Transverse colon (tissue), 4 donors: ENCODE data around the gene TTPAL. TPM values are rescaled to one million over a fixed set of nuclear protein-coding genes. Genes with fewer than 3 reads are reported as not detected.
A peak's percentile ranks its signal among the peaks of the same experiment; 100 is the strongest.

ENCODE experiments used
- DNase-seq: peaks from one replicate; pipeline ENCODE4 v3.0.0-alpha.2; 2019
- H3K27ac ChIP-seq, 4 donors: fragments of 200-600 bp; sonication (generic); 2 replicates each; pipeline ENCODE4 v1.5.1; 2016 to 2018; ENCODE audit warnings: inconsistent platforms in 4 of 4
- H3K27me3 ChIP-seq: fragments of 200-600 bp; sonication (generic); 2 replicates; pipeline ENCODE4 v1.5.1; 2017; ENCODE audit warnings: inconsistent platforms
- H3K36me3 ChIP-seq, 4 donors: fragments of 200-600 bp; sonication (generic); 2 replicates each; pipeline ENCODE4 v1.5.1; 2017 to 2019; ENCODE audit warnings: inconsistent platforms in 4 of 4
- H3K4me1 ChIP-seq, 4 donors: fragments of 200-600 bp; sonication (generic); 2 replicates each; pipeline ENCODE4 v1.5.1; 2017 to 2020; ENCODE audit warnings: inconsistent platforms in 4 of 4
- H3K4me3 ChIP-seq, 4 donors: fragments of 200-600 bp; sonication (generic); 1 replicate in 1 of 4; 2 replicates in 3 of 4; pipeline versions ENCODE4 v1.5.1 to v1.6.1; 2017 to 2019; ENCODE audit warnings: inconsistent platforms in 4 of 4
- H3K9me3 ChIP-seq, 2 donors: fragments of 200-600 bp; sonication (generic); 2 replicates each; pipeline ENCODE4 v1.5.1; 2017 to 2019; ENCODE audit warnings: inconsistent platforms in 2 of 2
- CTCF ChIP-seq, 5 experiments: fragments of 200-600 bp in 3 of 5; fragments of 450-650 bp in 2 of 5; sonication (generic) in 3 of 5; IDR thresholded peaks; 1 replicate in 2 of 5; 2 replicates in 3 of 5; pipeline ENCODE4 v1.5.1; 2016 to 2017; ENCODE audit warnings: antibody characterized with exemption in 5 of 5, inconsistent platforms in 3 of 5, mild to moderate bottlenecking in 2 of 5, moderate library complexity in 1 of 5
- EP300 ChIP-seq: sonication (generic); formaldehyde crosslinking; IDR thresholded peaks from one replicate; pipeline ENCODE4 v1.6.1; 2017; ENCODE audit warnings: antibody characterized with exemption, low read depth
- POLR2A ChIP-seq: fragments of 450-650 bp; IDR thresholded peaks from one replicate; pipeline ENCODE4 v1.6.1; 2016; ENCODE audit warnings: antibody characterized with exemption, mild to moderate bottlenecking, moderate library complexity
- POLR2AphosphoS5 ChIP-seq, 3 donors: sonication (generic); formaldehyde crosslinking; IDR thresholded peaks; one replicate each; pipeline ENCODE4 v1.6.1; 2016; ENCODE audit warnings: antibody characterized with exemption in 3 of 3
- WGBS, 2 donors: methylation state at CpG; one replicate each; pipeline ENCODE4 v1.1.5; 2018; ENCODE audit warnings: low coverage in 1 of 2; 5-methylcytosine and 5-hydroxymethylcytosine counted together
- in situ Hi-C, 4 donors: fragments of 200-750 bp; cut with MboI; loops; one replicate each; pipeline versions ENCODE4 v1.15.0 to v1.15.1; 2017; ENCODE audit warnings: low sequenced_read_pairs in 3 of 4, low pct_ligation_motif_present in 1 of 4, low pct_unique_long_range_greater_than_20kb in 1 of 4
- intact Hi-C: fragments of 100-400 bp; cut with DNase I; formaldehyde crosslinking; loops from one replicate; pipeline ENCODE4 v1.15.1; 2023; ENCODE audit warnings: low total_unique reads
- total RNA-seq, 4 donors: library from RNA; depleted of rRNA; stranded (reverse); fragments of >200 nt; gene quantifications; one replicate each; pipeline ENCODE4 v1.1.0, GENCODE V29; 2016

The TTPAL gene
- total RNA-seq, 4 donors from 2014 or later: 6.8 to 20.9 (median 9.2) TPM

- peak overlapping the region in 2 of 4 donors; percentile 65 to 73 for H3K4me3 ChIP-seq
- no peaks in the 10 kb centered on the region for H3K9me3 ChIP-seq
- H3K36me3 ChIP-seq: no peaks in the 10 kb centered on the region
- no peak for TF ChIP-seq CTCF (IDR thresholded peaks at IDR 0.05)
- H3K27ac ChIP-seq: peak overlapping the region; percentile 79 to 87 (median 82)
- intact Hi-C loops (loop anchor here (5.0 kb wide), 1 partner anchor 204 kb away; no protein-coding TSS in a partner anchor), in situ Hi-C loops (loop anchor here in 2 of 4 donors (10.0 kb wide), 1 partner anchor 72 kb away; no protein-coding TSS in a partner anchor)
- WGBS, 2 donors: 73 to 75% methylated on average over 2 of the region's 2 CpGs
- H3K27me3 ChIP-seq: no peaks in the 10 kb centered on the region
- DNase-seq: no peak
- H3K4me1 ChIP-seq: peaks cover 3 to 49% (median 47%) of the 10 kb centered on the region in 4 donors
Observed at GRCh38 chr20:44532981-44533331, 57.3 kb downstream of the TTPAL start.

- H3K4me1 ChIP-seq: peaks cover 3 to 54% (median 47%) of the 10 kb centered on the region in 4 donors
- H3K27ac ChIP-seq: peak overlapping the region in 2 of 4 donors; percentile 79 to 87
- 74 to 78% methylated on average over 4 of the region's 4 CpGs for WGBS, 2 donors
- H3K9me3 ChIP-seq: no peaks in the 10 kb centered on the region
- TF ChIP-seq CTCF (IDR thresholded peaks at IDR 0.05): no peak
- TF ChIP-seq POLR2A: no peak
- TF ChIP-seq EP300: no peak
- no peak for TF ChIP-seq POLR2AphosphoS5 (IDR thresholded peaks at IDR 0.05)
- intact Hi-C loops: loop anchor here (5.0 kb wide), 1 partner anchor 203 kb away; no protein-coding TSS in a partner anchor
- no peak overlapping the region for H3K4me3 ChIP-seq
- no peaks in the 10 kb centered on the region for H3K36me3 ChIP-seq
- DNase-seq: no peak
- in situ Hi-C loops: loop anchor here in 2 of 4 donors (10.0 kb wide), 1 partner anchor 71 kb away; no protein-coding TSS in a partner anchor
- no peaks in the 10 kb centered on the region for H3K27me3 ChIP-seq
Observed at GRCh38 chr20:44533928-44534327, 58.3 kb downstream of the TTPAL start.

- Histone ChIP-seq H3K36me3 (no peaks in the 10 kb centered on the region), H3K27me3 (no peaks in the 10 kb centered on the region), H3K4me1 (peaks cover 2 to 60% (median 48%) of the 10 kb centered on the region in 4 donors), H3K4me3 (peak overlapping the region in 2 of 4 donors; percentile 6 to 12), H3K27ac (peak overlapping the region; percentile 60 to 83 (median 80)), H3K9me3 (no peaks in the 10 kb centered on the region)
- TF ChIP-seq POLR2A (no peak), CTCF (IDR thresholded peaks at IDR 0.05) (no peak), POLR2AphosphoS5 (IDR thresholded peaks at IDR 0.05) (no peak), EP300 (no peak)
- WGBS, 2 donors: 37% methylated on average over 2 to 3 of the region's 3 CpGs
- in situ Hi-C loops: loop anchor here in 2 of 4 donors (10.0 kb wide), 1 partner anchor 69 kb away; no protein-coding TSS in a partner anchor
- intact Hi-C loops: no loop called here
- DNase-seq: peak; percentile 25
Observed at GRCh38 chr20:44536175-44536574, 60.5 kb downstream of the TTPAL start.

- H3K27ac ChIP-seq: peak overlapping the region in 2 of 4 donors; percentile 3 to 83
- 33 to 81% methylated on average over 1 of the region's 1 CpG for WGBS, 2 donors
- TF ChIP-seq EP300 (no peak), POLR2AphosphoS5 (IDR thresholded peaks at IDR 0.05) (no peak), CTCF (IDR thresholded peaks at IDR 0.05) (peak in 2 of 5 experiments; percentile 9 to 10), POLR2A (no peak)
- no peak overlapping the region for H3K4me3 ChIP-seq
- peaks cover 7 to 66% (median 41%) of the 10 kb centered on the region in 4 donors for H3K4me1 ChIP-seq
- no peaks in the 10 kb centered on the region for H3K9me3 ChIP-seq
- no peaks in the 10 kb centered on the region for H3K36me3 ChIP-seq
- intact Hi-C loops (no loop called here), in situ Hi-C loops (loop anchor here in 2 of 4 donors (10.0 kb wide), 1 partner anchor 67 kb away; no protein-coding TSS in a partner anchor)
- H3K27me3 ChIP-seq: no peaks in the 10 kb centered on the region
- no peak for DNase-seq
Observed at GRCh38 chr20:44537993-44538392, 62.3 kb downstream of the TTPAL start.
